Psoas muscle (tissue), 8 donors: Measurements from ENCODE around the gene SALL2. TPM values are rescaled to one million over a fixed set of nuclear protein-coding genes. Genes with fewer than 3 reads are reported as not detected.

Source experiments
- ATAC-seq, 4 donors: fragments of 200-7000 bp; cut with Tn5 transposase; one replicate each; pipeline ENCODE4 v1.9.1; 2020; ENCODE audit warnings: moderate library complexity in 3 of 4, mild to moderate bottlenecking in 2 of 4
- DNase-seq, 2 donors: peaks; one replicate each; pipeline ENCODE4 v3.0.0-alpha.2; 2020
- H3K27ac ChIP-seq: fragments of 200-600 bp; one replicate; pipeline ENCODE4 v1.8.0; 2022
- H3K27me3 ChIP-seq, 3 donors: fragments of 200-600 bp in 1 of 3; one replicate each; pipeline versions ENCODE4 v1.6.1 to v1.8.0; 2013 to 2022; ENCODE audit warnings: low read length in 2 of 3, mild to moderate bottlenecking in 2 of 3, moderate library complexity in 1 of 3; ENCODE audit not compliant: insufficient read depth in 3 of 3
- H3K36me3 ChIP-seq, 2 donors: fragments of 200-600 bp in 1 of 2; one replicate each; pipeline versions ENCODE4 v1.6.1 to v1.8.0; 2013 to 2022; ENCODE audit warnings: low read depth in 1 of 2, mild to moderate bottlenecking in 1 of 2, moderate library complexity in 1 of 2; ENCODE audit not compliant: insufficient read depth in 1 of 2
- H3K4me1 ChIP-seq: fragments of 200-600 bp; one replicate; pipeline ENCODE4 v1.8.0; 2022
- H3K4me3 ChIP-seq: fragments of 200-600 bp; one replicate; pipeline ENCODE4 v1.8.0; 2022; ENCODE audit warnings: mild to moderate bottlenecking
- H3K9me3 ChIP-seq: fragments of 200-600 bp; one replicate; pipeline ENCODE4 v1.8.0; 2022
- WGBS, 3 donors: extraction: QIAGEN DNeasy Blood & Tissue Kit; methylation state at CpG; one replicate each; pipeline versions ENCODE4 v1.1.6 to v1.1.7; 2013; 5-methylcytosine and 5-hydroxymethylcytosine counted together
- intact Hi-C, 2 donors: fragments of 100-400 bp; cut with DNase I; formaldehyde crosslinking; loops; one replicate each; pipeline versions ENCODE4 v1.11.0 to v1.14.2; 2022
- polyA plus RNA-seq, 3 donors: library from polyadenylated mRNA; stranded (reverse); fragments of 200-250 nt; gene quantifications; one replicate each; pipeline ENCODE4 v1.2.3, GENCODE V29; 2013
- total RNA-seq, 4 donors: library from RNA; stranded (reverse); fragmentation: NEBNext Ultra II Directional in 2 of 4; extraction: Animal tissue kit (Norgen Biotek cat#: 25700) in 2 of 4; gene quantifications; one replicate each; pipeline versions ENCODE4 v1.2.1 to v1.2.4, GENCODE V29; 2021 to 2023
- TF ChIP-seq, protein P1 (sequence below): fragments of 200-600 bp; IDR thresholded peaks from one replicate; pipeline ENCODE4 v1.8.0; 2022; ENCODE audit warnings: antibody characterized with exemption
- donor health status: healthy with polysubstance abuse.
- donor health status: DM: no; HTN: no; CAD: no; lungs with moderate emphysema.
- donor health status: Bipolar disorder and iron deficiency.
- donor health status: healthy.
- donor health status: DM: yes; HTN: yes; CAD: no.
- donor health status: DM: no; HTN: no; CAD: no.
- donor health status: DM: no; HTN: no; CAD: no.
- donor health status: DM: yes; HTN: yes; CAD: no.

The SALL2 gene
- total and polyA plus RNA-seq, 7 donors: 0.33 to 3.8 (median 0.93) TPM

DNA sequence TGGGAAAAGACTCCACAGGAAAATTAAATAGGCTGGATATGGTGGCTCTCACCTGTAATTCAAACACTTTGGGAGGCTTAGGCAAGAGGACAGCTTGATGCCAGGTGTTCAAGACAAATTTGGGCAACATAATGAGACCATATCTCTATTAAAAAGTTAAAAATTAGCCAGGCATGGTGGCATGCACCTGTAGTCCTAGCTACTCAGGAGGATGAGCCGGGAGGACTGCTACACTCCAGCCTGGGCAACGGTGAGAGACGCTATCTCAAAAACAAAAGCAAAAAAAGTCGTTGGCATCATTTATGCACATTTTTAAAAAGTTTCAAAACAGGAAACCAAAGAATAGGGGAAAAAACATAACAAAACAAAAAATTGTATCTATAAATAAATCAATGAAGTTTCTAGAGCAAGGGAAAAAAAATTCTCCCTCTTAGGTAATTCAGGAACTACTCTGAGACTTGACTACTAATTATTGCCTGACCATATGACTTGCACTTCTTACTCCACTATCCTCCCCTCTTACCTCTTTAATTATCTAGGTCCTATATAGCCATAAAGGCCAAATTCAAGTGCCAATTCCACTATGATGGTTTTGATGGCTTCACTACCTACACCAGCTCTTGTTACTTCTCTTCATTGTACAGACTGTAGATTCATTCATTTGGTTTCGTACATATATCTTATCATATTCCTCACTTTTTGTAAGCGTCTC lies 16.6 kb downstream of the SALL2 start:
- WGBS, 3 donors: 80 to 89% (median 87%) methylated on average over 6 of the region's 6 CpGs
- H3K27me3 ChIP-seq: no peaks in the 10 kb centered on the region
- H3K4me3 ChIP-seq: peak overlapping the region; percentile 98
- H3K27ac ChIP-seq: peak overlapping the region; percentile 90
- TF ChIP-seq, protein P1, sequence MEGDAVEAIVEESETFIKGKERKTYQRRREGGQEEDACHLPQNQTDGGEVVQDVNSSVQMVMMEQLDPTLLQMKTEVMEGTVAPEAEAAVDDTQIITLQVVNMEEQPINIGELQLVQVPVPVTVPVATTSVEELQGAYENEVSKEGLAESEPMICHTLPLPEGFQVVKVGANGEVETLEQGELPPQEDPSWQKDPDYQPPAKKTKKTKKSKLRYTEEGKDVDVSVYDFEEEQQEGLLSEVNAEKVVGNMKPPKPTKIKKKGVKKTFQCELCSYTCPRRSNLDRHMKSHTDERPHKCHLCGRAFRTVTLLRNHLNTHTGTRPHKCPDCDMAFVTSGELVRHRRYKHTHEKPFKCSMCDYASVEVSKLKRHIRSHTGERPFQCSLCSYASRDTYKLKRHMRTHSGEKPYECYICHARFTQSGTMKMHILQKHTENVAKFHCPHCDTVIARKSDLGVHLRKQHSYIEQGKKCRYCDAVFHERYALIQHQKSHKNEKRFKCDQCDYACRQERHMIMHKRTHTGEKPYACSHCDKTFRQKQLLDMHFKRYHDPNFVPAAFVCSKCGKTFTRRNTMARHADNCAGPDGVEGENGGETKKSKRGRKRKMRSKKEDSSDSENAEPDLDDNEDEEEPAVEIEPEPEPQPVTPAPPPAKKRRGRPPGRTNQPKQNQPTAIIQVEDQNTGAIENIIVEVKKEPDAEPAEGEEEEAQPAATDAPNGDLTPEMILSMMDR: no peak
- no peaks in the 10 kb centered on the region for H3K9me3 ChIP-seq
- intact Hi-C loops: loop anchor here (2.0 to 5.0 kb wide), 2 partner anchors 32 to 33 kb away; partner anchors contain the start of genes RAB2B (in 2 of the 2) and TOX4 (in 2 of the 2)
- ATAC-seq (no peak), DNase-seq (no peak)
- H3K36me3 ChIP-seq: peaks cover 0 to 24% of the 10 kb centered on the region in 2 donors
- peaks cover 15% of the 10 kb centered on the region for H3K4me1 ChIP-seq

DNA sequence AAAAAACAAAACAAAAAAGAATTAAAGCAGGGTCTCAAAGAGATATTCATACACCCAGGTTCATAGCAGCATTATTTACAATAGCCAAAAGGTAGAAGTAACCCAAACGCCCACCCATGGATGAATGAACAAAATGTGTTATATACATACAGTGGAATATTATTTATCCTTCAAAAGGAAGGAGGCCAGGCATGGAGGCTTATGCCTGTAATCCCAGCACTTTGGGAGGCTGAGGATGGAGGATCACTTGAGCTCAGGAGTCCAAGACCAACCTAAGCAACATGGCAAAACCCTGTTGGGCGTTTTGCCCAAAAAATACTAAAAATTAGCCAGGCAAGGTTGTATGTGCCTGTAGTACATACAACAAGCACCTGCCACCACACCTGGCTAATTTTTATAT lies 19.6 kb downstream of the SALL2 start:
- intact Hi-C loops: no loop called here
- H3K4me1 ChIP-seq: peaks cover 15% of the 10 kb centered on the region
- no peak for DNase-seq
- no peak overlapping the region for H3K27ac ChIP-seq
- no peak overlapping the region for H3K4me3 ChIP-seq
- H3K9me3 ChIP-seq: no peaks in the 10 kb centered on the region
- WGBS, 3 donors: 92 to 98% (median 93%) methylated on average over 2 of the region's 2 CpGs
- peaks cover 9 to 48% of the 10 kb centered on the region in 2 donors for H3K36me3 ChIP-seq
- no peak for ATAC-seq
- no peaks in the 10 kb centered on the region for H3K27me3 ChIP-seq
- TF ChIP-seq, protein P1: no peak

DNA sequence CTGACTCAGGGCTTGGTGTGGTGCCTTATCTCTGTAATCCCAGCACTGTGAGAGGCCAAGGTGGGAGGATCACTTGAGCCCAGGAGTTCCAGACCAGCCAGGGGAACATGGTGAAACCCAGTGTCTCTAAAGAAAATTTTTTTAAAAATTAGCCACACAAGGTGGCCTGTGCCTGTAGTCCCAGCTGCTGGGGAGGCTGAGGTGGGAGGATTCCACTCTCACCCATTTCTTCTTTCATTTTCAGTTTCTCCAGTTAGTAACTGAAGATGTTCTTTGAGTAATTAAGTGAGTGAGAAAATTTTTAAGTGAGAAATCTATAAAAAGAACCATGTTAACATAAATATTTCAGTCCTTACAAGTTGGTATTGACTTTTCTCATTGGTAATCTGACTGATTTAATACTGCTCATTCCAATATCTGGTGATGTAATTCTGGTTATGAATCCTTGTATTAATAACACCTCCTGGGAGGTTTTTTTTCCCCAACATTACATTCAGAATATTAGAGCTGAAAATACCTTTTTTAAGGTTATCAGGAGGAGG lies 21.1 kb downstream of the SALL2 start:
- Histone ChIP-seq H3K4me1 (peaks cover 12% of the 10 kb centered on the region), H3K36me3 (peaks cover 14 to 63% of the 10 kb centered on the region in 2 donors), H3K27ac (no peak overlapping the region), H3K9me3 (no peaks in the 10 kb centered on the region), H3K27me3 (no peaks in the 10 kb centered on the region), H3K4me3 (no peak overlapping the region)
- DNase-seq: no peak
- intact Hi-C loops: no loop called here
- TF ChIP-seq, protein P1: no peak
- ATAC-seq: no peak

DNA sequence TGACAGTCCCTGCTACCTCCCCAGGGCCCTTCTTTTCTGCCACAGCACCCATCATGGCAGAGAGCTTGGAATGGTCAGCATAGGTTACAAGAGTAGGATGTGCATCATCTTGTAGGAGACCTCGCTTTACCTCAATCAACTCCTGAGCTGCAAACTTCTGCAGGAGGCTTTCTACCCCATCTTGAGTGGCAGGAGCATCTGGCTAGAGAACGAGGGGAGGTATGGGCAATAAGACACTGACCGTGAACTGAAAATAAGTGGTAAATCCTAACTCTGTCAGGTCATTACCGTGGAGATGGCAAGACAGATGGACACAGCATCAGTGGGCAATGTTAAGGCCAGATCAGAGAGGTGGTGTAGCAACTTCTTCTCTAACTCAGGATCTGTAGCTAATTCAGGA lies 22.8 kb downstream of the SALL2 start:
- Histone ChIP-seq H3K4me3 (no peak overlapping the region), H3K4me1 (no peaks in the 10 kb centered on the region), H3K27me3 (no peaks in the 10 kb centered on the region), H3K27ac (no peak overlapping the region), H3K36me3 (peaks cover 24 to 70% of the 10 kb centered on the region in 2 donors), H3K9me3 (no peaks in the 10 kb centered on the region)
- TF ChIP-seq, protein P1: no peak
- no peak for DNase-seq
- no peak for ATAC-seq
- WGBS, 3 donors: 48 to 63% (median 55%) methylated on average over 4 of the region's 4 CpGs
- intact Hi-C loops: no loop called here
